ENCODE data around the gene WDFY4.

Gene WDFY4

GRCh38 chr10:48695636-48696534 lies 11.2 kb downstream of the WDFY4 start:
- no peak overlapping the region for H3K4me3 ChIP-seq (ENCODE audit: low read depth, low read length)
- TF ChIP-seq CTCF (IDR thresholded peaks at IDR 0.05; ENCODE audit: borderline replicate concordance, insufficient read depth, low read depth, low read length): no peak

DNA sequence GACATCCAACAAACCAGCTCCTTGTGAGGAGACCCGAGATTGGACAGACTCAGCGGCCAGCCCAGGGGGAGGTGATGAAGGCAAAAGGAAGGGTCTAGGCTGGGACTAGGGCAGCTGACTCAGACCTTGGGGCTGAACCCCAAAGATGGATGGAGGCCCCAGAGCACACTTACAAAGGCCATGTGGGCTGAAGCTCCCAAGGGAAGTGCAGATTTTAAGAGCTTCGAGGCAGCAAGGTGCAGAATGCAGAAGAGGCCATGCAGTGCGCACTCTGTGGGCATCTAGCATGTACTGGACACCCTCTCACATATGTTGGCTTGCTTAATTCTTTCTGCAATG lies 11.8 kb downstream of the WDFY4 start:
- no peak for TF ChIP-seq CTCF (IDR thresholded peaks at IDR 0.05; ENCODE audit: borderline replicate concordance, insufficient read depth, low read depth, low read length)
- H3K4me3 ChIP-seq (ENCODE audit: low read depth, low read length): no peak overlapping the region

GRCh38 chr10:48697091-48697490 lies 12.4 kb downstream of the WDFY4 start:
- TF ChIP-seq CTCF (IDR thresholded peaks at IDR 0.05; ENCODE audit: borderline replicate concordance, insufficient read depth, low read depth, low read length): no peak

DNA sequence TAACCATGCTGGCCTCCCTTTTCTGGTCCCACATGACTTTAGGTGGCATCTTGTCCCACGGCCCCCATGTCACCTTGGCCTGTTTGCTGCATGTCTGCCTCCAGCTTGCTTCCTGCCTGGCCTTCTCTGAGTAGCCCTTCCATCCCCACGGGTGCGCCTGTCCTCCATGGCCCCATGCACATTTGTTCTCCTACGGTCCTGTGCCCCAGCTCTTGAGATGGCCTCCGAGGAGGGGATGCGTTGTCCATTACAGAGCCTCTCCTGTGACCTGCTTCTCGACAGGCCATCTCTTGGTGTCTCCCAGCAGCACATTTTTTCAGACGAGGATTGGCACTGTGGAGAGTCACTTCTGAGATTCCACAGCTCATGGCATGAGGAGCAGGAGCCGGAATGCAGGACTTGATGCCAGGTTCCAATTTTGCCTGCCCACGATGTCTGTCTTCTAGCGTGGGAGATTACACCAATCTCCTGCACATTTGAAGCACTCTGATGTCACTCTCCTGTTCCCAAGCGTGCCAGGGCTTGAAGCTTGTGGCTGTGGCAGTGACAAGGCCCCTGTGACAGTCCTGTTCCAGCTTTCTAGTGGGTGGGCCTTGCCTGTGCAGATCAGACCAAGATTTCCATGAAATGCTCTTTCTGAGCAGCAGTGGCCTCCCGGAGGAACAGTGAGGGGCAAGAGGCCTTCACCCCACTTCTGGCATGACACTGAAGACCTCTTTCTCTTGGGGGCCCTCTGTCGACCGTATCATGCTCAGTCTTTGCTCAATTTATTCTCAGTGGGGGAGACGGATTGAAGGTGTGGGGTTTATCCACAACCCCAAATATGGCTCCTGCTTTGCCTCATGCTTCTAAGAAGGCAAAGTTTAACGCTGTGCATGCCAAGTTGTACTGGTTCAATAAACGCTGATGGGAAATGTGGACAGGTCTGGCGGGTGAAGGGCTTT lies 13.4 kb downstream of the WDFY4 start:
- TF ChIP-seq CTCF (IDR thresholded peaks at IDR 0.05; ENCODE audit: borderline replicate concordance, insufficient read depth, low read depth, low read length): peak; percentile 24; the same call in 1 of the 2 replicates

More at GRCh38 chr10:48697091-48697490, 12.4 kb downstream of the WDFY4 start:
- H3K4me3 ChIP-seq (ENCODE audit: low read depth, low read length): no peak overlapping the region

DNA sequence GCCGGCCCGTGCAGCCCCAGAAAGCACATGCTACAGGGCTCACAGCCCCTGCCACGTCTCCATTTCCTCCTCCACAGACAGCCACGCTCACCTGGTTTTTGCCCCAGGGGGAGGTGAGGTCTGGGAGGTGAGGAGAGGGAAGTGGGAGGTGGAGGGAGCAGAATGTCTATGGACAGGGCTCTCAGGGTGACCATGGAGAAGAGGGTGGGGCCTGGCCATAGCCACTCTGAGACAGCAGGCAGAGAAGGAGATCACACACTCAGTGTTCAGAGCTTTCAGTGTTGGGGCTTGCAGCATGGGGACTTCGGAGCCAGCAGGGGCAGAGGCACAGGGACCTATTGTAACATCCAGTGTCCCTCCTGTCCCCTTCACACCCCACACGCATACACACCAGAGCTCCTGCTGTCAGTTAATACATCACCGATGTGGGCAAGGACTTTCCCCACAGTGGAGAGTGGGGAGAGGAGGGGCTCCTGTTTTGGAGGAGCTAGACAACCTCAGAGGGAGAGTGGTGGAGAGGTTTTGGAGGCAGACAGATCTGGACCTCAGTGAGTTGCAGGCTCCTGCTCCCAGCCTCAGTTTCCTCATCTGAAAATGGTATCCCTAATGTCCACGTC lies 14.4 kb downstream of the WDFY4 start:
- no peak overlapping the region for H3K4me3 ChIP-seq (ENCODE audit: low read depth, low read length)
- no peak for TF ChIP-seq CTCF (IDR thresholded peaks at IDR 0.05; ENCODE audit: borderline replicate concordance, insufficient read depth, low read depth, low read length)

More for the DNA sequence above, 13.4 kb downstream of the WDFY4 start:
- no peak overlapping the region for H3K4me3 ChIP-seq (ENCODE audit: low read depth, low read length)

GRCh38 chr10:48700071-48700470 lies 15.4 kb downstream of the WDFY4 start:
- no peak overlapping the region for H3K4me3 ChIP-seq (ENCODE audit: low read depth, low read length)
- no peak for TF ChIP-seq CTCF (IDR thresholded peaks at IDR 0.05; ENCODE audit: borderline replicate concordance, insufficient read depth, low read depth, low read length)

Data from GM12875 (cell line).